ENCODE results near the gene ALPI.

Gene ALPI

DNA sequence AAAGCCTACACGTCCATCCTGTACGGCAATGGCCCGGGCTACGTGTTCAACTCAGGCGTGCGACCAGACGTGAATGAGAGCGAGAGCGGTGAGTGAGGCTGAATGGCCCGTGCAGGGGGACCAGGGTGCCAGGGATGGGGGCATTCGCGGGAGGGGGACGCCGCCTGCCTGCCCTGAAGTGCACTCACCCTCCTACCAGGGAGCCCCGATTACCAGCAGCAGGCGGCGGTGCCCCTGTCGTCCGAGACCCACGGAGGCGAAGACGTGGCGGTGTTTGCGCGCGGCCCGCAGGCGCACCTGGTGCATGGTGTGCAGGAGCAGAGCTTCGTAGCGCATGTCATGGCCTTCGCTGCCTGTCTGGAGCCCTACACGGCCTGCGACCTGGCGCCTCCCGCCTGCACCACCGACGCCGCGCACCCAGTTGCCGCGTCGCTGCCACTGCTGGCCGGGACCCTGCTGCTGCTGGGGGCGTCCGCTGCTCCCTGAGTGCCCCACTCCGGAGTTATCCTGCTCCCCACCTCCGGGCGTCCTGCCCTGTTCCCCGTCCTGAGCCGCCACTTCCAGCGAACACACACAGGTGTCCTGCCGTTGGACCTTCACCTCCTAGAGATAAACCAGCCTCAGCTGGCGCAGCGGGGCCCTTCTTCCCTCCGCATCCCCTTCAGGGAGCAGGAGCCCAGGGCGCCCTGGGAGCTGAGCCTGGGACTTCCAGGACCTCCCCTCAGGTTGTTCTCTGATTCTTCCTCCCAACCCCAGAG is 2.9 kb downstream of the ALPI start:
- H3K27ac ChIP-seq = no peak overlapping the region
- no peak for DNase-seq (ENCODE audit: low spot score)
- POLR2A ChIA-PET (ENCODE audit: low non-redundant PET) = interaction anchor here (0.6 kb wide), 1 partner anchor 357 kb away, joined by 3 read pairs; no protein-coding TSS in a partner anchor
- CTCF ChIA-PET = interaction anchor here (0.9 kb wide), 1 partner anchor 125 kb away, joined by 3 read pairs; no protein-coding TSS in a partner anchor
- TF ChIP-seq, protein P1, sequence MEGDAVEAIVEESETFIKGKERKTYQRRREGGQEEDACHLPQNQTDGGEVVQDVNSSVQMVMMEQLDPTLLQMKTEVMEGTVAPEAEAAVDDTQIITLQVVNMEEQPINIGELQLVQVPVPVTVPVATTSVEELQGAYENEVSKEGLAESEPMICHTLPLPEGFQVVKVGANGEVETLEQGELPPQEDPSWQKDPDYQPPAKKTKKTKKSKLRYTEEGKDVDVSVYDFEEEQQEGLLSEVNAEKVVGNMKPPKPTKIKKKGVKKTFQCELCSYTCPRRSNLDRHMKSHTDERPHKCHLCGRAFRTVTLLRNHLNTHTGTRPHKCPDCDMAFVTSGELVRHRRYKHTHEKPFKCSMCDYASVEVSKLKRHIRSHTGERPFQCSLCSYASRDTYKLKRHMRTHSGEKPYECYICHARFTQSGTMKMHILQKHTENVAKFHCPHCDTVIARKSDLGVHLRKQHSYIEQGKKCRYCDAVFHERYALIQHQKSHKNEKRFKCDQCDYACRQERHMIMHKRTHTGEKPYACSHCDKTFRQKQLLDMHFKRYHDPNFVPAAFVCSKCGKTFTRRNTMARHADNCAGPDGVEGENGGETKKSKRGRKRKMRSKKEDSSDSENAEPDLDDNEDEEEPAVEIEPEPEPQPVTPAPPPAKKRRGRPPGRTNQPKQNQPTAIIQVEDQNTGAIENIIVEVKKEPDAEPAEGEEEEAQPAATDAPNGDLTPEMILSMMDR (conservative IDR thresholded peaks at IDR 0.05; ENCODE audit: low read depth) = no peak

DNA sequence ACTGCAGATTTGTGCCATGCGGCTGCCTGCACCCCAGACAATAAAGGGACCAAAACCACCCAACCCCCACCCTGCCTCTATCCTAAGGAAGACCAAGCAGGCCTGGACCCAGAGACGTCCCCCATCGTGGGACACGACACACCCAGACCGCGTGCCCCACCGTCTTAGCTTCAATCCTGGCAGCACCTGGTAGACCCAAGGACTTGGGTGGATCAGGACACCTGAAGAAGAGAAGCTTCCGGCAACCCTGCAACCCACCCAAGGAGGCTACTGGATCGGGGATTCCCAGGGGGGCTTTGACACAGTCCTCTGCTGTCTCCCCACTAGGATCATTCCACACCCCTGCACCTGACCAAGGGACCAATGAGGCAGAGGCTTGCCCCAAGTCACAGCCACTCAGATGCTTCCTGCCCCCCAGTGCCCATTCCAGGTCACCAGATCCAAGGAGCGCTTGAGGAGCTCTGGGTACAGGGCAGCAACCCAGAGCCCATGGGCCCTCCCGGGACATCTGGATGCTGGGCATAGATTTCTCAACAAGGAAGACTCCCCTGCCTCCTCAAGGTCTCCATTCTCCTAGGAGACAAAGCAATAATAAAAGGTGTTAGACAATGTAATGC is 3.6 kb downstream of the ALPI start:
- DNase-seq (ENCODE audit: low spot score) = no peak
- H3K27ac ChIP-seq = no peak overlapping the region
- TF ChIP-seq, protein P1 (conservative IDR thresholded peaks at IDR 0.05; ENCODE audit: low read depth) = no peak
- POLR2A ChIA-PET (ENCODE audit: low non-redundant PET) = interaction anchor here (0.6 kb wide), 1 partner anchor 356 kb away, joined by 3 read pairs; no protein-coding TSS in a partner anchor
- CTCF ChIA-PET = interaction anchor here (0.7 to 1.2 kb wide), 2 partner anchors 18 to 469 kb away, joined by 3 to 7 read pairs; no protein-coding TSS in a partner anchor

DNA sequence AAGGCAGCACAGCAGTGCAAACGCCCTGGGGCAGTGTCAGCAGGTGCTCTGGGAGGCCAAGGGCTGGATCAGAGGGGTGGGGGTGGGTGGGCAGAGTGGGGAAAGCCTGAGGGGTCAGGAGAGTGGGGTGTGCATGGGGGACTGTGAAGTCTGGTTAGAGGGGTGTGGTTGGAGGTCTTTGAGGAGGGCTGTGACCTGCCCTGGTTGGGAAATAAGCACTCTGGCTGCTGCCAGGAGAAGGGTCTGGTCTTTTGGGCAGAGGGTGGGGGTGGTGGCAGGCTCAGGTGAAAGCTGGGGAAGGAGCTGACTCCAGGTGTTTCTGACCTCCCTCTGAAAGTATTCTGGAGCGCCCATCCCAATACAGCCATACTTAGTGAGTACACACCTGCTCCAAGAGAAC is 4.2 kb downstream of the ALPI start:
- ChIA-PET POLR2A (ENCODE audit: low non-redundant PET) (no interaction called here), CTCF (interaction anchor here (0.6 to 1.2 kb wide), 3 partner anchors 13 to 469 kb away, joined by 3 to 7 read pairs (median 4); no protein-coding TSS in a partner anchor)
- no peak for DNase-seq (ENCODE audit: low spot score)
- TF ChIP-seq, protein P1 (conservative IDR thresholded peaks at IDR 0.05; ENCODE audit: low read depth) = no peak
- no peak overlapping the region for H3K27ac ChIP-seq

DNA sequence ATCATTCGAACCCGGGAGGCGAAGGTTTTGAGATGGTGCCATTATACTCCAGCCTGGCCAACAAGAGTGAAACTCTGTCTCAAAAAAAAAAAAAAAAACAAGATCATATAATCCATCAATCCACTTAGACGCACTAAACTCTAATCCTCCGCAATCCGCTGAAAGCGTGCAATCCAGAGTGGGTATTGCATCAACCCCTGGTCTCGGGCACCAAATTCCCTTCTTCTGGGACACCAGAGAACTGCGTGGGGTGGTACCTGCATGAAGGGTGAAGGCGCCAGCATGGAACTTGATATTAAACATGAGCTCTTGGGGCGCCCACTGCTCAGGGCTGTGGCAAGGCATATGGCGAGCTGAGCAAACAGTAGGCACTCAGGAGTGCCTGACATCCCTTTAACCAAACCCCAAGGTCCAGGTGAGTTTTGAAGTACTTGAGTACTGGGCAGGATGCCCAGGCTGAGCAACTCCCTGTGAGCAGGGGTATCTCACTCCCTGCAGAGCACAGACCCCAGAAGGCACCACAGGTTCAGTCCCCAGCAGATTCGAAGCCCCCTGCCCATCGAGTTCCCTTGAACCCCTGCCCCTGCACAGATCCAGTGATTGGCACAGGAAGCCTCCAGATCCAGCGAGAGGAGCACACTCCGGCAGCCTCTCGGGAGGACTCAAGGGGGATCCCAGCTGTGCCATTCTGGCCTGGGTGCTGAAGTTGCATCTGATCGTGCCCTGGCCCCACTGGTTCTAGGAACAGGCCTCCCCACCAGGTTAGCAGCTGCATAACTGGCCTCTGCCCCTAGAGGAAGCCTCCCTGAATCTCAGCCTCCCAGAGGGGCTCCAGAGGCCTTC is 8.0 kb downstream of the ALPI start:
- no peak overlapping the region for H3K27ac ChIP-seq
- ChIA-PET POLR2A (ENCODE audit: low non-redundant PET) (no interaction called here), CTCF (interaction anchor here (1.0 to 1.8 kb wide), 2 partner anchors 20 to 58 kb away, joined by 4 to 7 read pairs; no protein-coding TSS in a partner anchor)
- DNase-seq (ENCODE audit: low spot score) = no peak
- TF ChIP-seq, protein P1 (conservative IDR thresholded peaks at IDR 0.05; ENCODE audit: low read depth) = no peak

DNA sequence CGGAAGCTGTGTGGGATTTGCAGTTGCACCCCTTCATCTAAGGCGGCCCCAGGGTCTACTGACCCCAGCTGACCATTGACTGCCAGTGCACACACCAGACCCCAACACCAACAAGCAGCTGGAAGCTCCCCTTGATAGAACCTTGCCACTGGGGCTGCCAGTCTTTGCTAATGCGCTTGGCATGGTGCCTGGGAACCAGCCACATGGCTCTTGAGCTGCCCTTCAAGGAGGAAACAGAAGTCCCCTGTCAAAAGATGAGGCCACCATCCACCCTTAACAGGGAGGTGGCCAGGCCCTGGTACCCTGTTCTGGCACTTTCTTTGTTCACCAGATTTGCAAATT is 8.6 kb downstream of the ALPI start:
- POLR2A ChIA-PET (ENCODE audit: low non-redundant PET) = no interaction called here
- CTCF ChIA-PET = interaction anchor here (1.8 kb wide), 1 partner anchor 58 kb away, joined by 7 read pairs; no protein-coding TSS in a partner anchor
- DNase-seq (ENCODE audit: low spot score) = no peak
- no peak overlapping the region for H3K27ac ChIP-seq
- TF ChIP-seq, protein P1 (conservative IDR thresholded peaks at IDR 0.05; ENCODE audit: low read depth) = no peak

DNA sequence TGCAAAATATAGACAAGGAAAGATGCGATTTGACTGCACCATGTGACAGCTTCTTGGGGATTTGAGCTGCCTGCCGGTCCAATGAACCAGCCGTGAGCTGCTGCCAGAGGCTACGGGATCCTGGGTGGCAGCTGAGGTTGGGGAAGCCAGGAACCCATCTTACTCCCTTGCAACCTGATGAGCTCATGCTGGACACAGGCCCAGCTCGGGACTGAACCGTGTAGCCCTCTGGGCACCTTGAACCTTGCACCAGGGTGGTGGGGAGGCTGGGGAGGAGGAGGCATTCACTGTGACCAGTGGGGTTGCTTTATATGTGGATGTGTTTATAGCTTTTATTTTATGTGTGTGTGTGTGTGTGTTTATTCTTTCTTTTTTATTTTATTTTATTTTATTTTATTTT is 9.1 kb downstream of the ALPI start:
- ChIA-PET CTCF (interaction anchor here (1.8 kb wide), 1 partner anchor 57 kb away, joined by 7 read pairs; no protein-coding TSS in a partner anchor), POLR2A (ENCODE audit: low non-redundant PET) (interaction anchor here (0.6 kb wide), 1 partner anchor 39 kb away, joined by 3 read pairs; no protein-coding TSS in a partner anchor)
- TF ChIP-seq, protein P1 (conservative IDR thresholded peaks at IDR 0.05; ENCODE audit: low read depth) = no peak
- no peak for DNase-seq (ENCODE audit: low spot score)
- no peak overlapping the region for H3K27ac ChIP-seq

All from RWPE1 (cell line).